ENCODE results near the gene BOK. TPM values are rescaled to one million over a fixed set of nuclear protein-coding genes. Genes with fewer than 3 reads are reported as not detected.

BOK gene
- total and polyA plus RNA-seq, 4 donors = 11.3 to 82.1 (median 44.0) TPM

- Histone ChIP-seq H3K27ac (ENCODE audit: low read depth in 1 of 2, low read length in 2 of 2) (peak overlapping the region; percentile 96), H3K4me3 (ENCODE audit: low read depth in 1 of 3, low read length in 3 of 3) (peak overlapping the region; percentile 72 to 94 (median 86)), H3K9me3 (ENCODE audit: control insufficient read depth in 4 of 4, low read length in 3 of 4) (no peaks in the 10 kb centered on the region), H3K36me3 (ENCODE audit: control insufficient read depth in 4 of 4, insufficient read depth in 3 of 4, low read depth in 1 of 4, low read length in 3 of 4) (peaks cover 0 to 9% (median 3%) of the 10 kb centered on the region in 4 donors), H3K27me3 (ENCODE audit: control insufficient read depth in 4 of 4, insufficient read depth in 4 of 4, low read length in 3 of 4) (no peaks in the 10 kb centered on the region), H3K4me1 (ENCODE audit: control insufficient read depth in 4 of 4, insufficient read depth in 4 of 4, low read length in 3 of 4) (peaks cover 11 to 50% (median 30%) of the 10 kb centered on the region in 4 donors), H3K9ac (ENCODE audit: low read depth in 1 of 2, low read length in 2 of 2) (peak overlapping the region; percentile 88 to 97)
- no peak for DNase-seq (ENCODE audit: low spot score)
- WGBS = 3% methylated on average over 78 of the region's 78 CpGs
- TF ChIP-seq HNF4A (conservative IDR thresholded peaks at IDR 0.05) (peak; percentile 48 to 77), TAF1 (conservative IDR thresholded peaks at IDR 0.05) (no peak), ZBTB33 (IDR thresholded peaks at IDR 0.05) (no peak), SP1 (IDR thresholded peaks at IDR 0.05) (peak; percentile 46), FOXA1 (IDR thresholded peaks at IDR 0.05) (no peak), FOXA2 (IDR thresholded peaks at IDR 0.05) (peak; percentile 73), RXRA (IDR thresholded peaks at IDR 0.05) (peak; percentile 32 to 73), YY1 (IDR thresholded peaks at IDR 0.05) (peak; percentile 56), NR2F2 (IDR thresholded peaks at IDR 0.05) (no peak), GABPA (IDR thresholded peaks at IDR 0.05 in 1 of 2, conservative IDR thresholded peaks at IDR 0.05 in 1 of 2) (no peak), EGR1 (IDR thresholded peaks at IDR 0.05; ENCODE audit: low read depth in 2 of 2) (peak in 1 of 2 donors; percentile 84), HNF4G (IDR thresholded peaks at IDR 0.05) (no peak)
- TF ChIP-seq, protein P1, sequence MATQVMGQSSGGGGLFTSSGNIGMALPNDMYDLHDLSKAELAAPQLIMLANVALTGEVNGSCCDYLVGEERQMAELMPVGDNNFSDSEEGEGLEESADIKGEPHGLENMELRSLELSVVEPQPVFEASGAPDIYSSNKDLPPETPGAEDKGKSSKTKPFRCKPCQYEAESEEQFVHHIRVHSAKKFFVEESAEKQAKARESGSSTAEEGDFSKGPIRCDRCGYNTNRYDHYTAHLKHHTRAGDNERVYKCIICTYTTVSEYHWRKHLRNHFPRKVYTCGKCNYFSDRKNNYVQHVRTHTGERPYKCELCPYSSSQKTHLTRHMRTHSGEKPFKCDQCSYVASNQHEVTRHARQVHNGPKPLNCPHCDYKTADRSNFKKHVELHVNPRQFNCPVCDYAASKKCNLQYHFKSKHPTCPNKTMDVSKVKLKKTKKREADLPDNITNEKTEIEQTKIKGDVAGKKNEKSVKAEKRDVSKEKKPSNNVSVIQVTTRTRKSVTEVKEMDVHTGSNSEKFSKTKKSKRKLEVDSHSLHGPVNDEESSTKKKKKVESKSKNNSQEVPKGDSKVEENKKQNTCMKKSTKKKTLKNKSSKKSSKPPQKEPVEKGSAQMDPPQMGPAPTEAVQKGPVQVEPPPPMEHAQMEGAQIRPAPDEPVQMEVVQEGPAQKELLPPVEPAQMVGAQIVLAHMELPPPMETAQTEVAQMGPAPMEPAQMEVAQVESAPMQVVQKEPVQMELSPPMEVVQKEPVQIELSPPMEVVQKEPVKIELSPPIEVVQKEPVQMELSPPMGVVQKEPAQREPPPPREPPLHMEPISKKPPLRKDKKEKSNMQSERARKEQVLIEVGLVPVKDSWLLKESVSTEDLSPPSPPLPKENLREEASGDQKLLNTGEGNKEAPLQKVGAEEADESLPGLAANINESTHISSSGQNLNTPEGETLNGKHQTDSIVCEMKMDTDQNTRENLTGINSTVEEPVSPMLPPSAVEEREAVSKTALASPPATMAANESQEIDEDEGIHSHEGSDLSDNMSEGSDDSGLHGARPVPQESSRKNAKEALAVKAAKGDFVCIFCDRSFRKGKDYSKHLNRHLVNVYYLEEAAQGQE (IDR thresholded peaks at IDR 0.05) = peak; percentile 58
- TF ChIP-seq, protein P2, sequence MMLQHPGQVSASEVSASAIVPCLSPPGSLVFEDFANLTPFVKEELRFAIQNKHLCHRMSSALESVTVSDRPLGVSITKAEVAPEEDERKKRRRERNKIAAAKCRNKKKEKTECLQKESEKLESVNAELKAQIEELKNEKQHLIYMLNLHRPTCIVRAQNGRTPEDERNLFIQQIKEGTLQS (IDR thresholded peaks at IDR 0.05) = no peak
- TF ChIP-seq, protein P3, sequence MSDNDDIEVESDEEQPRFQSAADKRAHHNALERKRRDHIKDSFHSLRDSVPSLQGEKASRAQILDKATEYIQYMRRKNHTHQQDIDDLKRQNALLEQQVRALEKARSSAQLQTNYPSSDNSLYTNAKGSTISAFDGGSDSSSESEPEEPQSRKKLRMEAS (IDR thresholded peaks at IDR 0.05) = peak; percentile 81
Observed at GRCh38 chr2:241559323-241560161, 997 bp downstream of the BOK start.

All from liver (tissue), 9 donors.